Stimulated activated CD8-positive, alpha-beta memory T cell treated with anti-CD3 and anti-CD28 coated beads, Interleukin-15, amount 100 ng/mL, for 1 hour (primary cell): ENCODE measurements around the gene YKT6.
"Not testable (repeated sequence)": the region's sequence is repeated elsewhere in the genome, so short reads cannot be mapped to it uniquely, and the experiment has no call there.

Source experiments
- DNase-seq: peaks from one replicate; pipeline ENCODE4 v3.0.0-alpha.2; 2020; ENCODE audit warnings: low read depth

YKT6 gene

GRCh38 chr7:44193011-44193802 is 7.6 kb upstream of the YKT6 start:
- no peak for DNase-seq

GRCh38 chr7:44194069-44194468 is 6.7 kb upstream of the YKT6 start:
- no peak for DNase-seq

GRCh38 chr7:44194562-44195145 is 6.1 kb upstream of the YKT6 start:
- DNase-seq, result no peak

- DNase-seq, result no peak
These were observed 4.9 kb upstream of the YKT6 start for GRCh38 chr7:44195889-44196288.

- no peak for DNase-seq
These were observed 4.3 kb upstream of the YKT6 start for GRCh38 chr7:44196450-44196872.

GRCh38 chr7:44197474-44197873 is 3.3 kb upstream of the YKT6 start:
- no peak for DNase-seq

GRCh38 chr7:44200163-44200562 is 615 bp upstream of the YKT6 start:
- DNase-seq, result not testable (repeated sequence)

- no peak for DNase-seq
These were observed 1.0 kb downstream of the YKT6 start for GRCh38 chr7:44201813-44202212.

- no peak for DNase-seq
These were observed 5.2 kb downstream of the YKT6 start for GRCh38 chr7:44206008-44206407.

GRCh38 chr7:44208085-44208484 is 7.3 kb downstream of the YKT6 start:
- no peak for DNase-seq

GRCh38 chr7:44210107-44210506 is 9.3 kb downstream of the YKT6 start:
- no peak for DNase-seq

GRCh38 chr7:44211126-44211675 is 10.4 kb downstream of the YKT6 start:
- DNase-seq, result no peak

GRCh38 chr7:44212018-44212417 is 11.2 kb downstream of the YKT6 start:
- no peak for DNase-seq

- no peak for DNase-seq
These were observed 11.9 kb downstream of the YKT6 start for GRCh38 chr7:44212581-44213184.

- no peak for DNase-seq
These were observed 12.6 kb downstream of the YKT6 start for GRCh38 chr7:44213206-44213876.

- no peak for DNase-seq
These were observed 13.2 kb downstream of the YKT6 start for GRCh38 chr7:44213877-44214388.

GRCh38 chr7:44215531-44215930 is 14.8 kb downstream of the YKT6 start:
- DNase-seq, result no peak

GRCh38 chr7:44216019-44216418 is 15.2 kb downstream of the YKT6 start:
- DNase-seq, result no peak

- DNase-seq, result no peak
These were observed 15.9 kb downstream of the YKT6 start for GRCh38 chr7:44216521-44217222.

- DNase-seq, result no peak
These were observed 16.5 kb downstream of the YKT6 start for GRCh38 chr7:44217223-44217714.

GRCh38 chr7:44217852-44218402 is 17.1 kb downstream of the YKT6 start:
- DNase-seq, result no peak
